Kidney (tissue), 14 donors: Measurements from ENCODE around the gene DUS2. TPM values are rescaled to one million over a fixed set of nuclear protein-coding genes. Genes with fewer than 3 reads are reported as not detected.

ENCODE experiments used
- DNase-seq, 5 donors: peaks; one replicate each; pipeline ENCODE4 v3.0.0-alpha.2; 2013 to 2020
- FAIRE-seq: peaks from 2 replicates; lab custom pipeline; 2012; peaks lifted over from hg19 to GRCh38; lab: Jason Lieb, UNC
- H3K27ac ChIP-seq, 2 donors: one replicate each; pipeline ENCODE4 v1.7.0; 2013; ENCODE audit warnings: low read depth in 2 of 2, low read length in 2 of 2, inconsistent platforms in 1 of 2
- H3K27me3 ChIP-seq: one replicate; pipeline ENCODE4 v1.7.1; 2013; ENCODE audit warnings: low read length, inconsistent platforms; ENCODE audit not compliant: control insufficient read depth, insufficient read depth
- H3K36me3 ChIP-seq, 3 donors: one replicate each; pipeline versions ENCODE4 v1.7.0 to v1.7.1; 2013; ENCODE audit warnings: low read length in 3 of 3, control low read depth in 1 of 3, inconsistent platforms in 1 of 3; ENCODE audit not compliant: insufficient read depth in 3 of 3, control insufficient read depth in 2 of 3
- H3K4me1 ChIP-seq, 3 donors: one replicate each; pipeline versions ENCODE4 v1.7.0 to v1.7.1; 2013; ENCODE audit warnings: low read length in 3 of 3, inconsistent platforms in 1 of 3, low read depth in 1 of 3; ENCODE audit not compliant: control insufficient read depth in 2 of 3, insufficient read depth in 2 of 3
- H3K4me3 ChIP-seq, 3 donors: one replicate each; pipeline versions ENCODE4 v1.7.0 to v1.8.1; 2013; ENCODE audit warnings: low read length in 3 of 3, control low read depth in 1 of 3, inconsistent platforms in 1 of 3
- H3K9ac ChIP-seq, 3 donors: one replicate each; pipeline versions ENCODE4 v1.7.0 to v1.7.1; 2013; ENCODE audit warnings: low read length in 3 of 3, control low read depth in 1 of 3, inconsistent platforms in 1 of 3
- H3K9me3 ChIP-seq, 3 donors: one replicate each; pipeline versions ENCODE4 v1.7.0 to v1.7.1; 2013; ENCODE audit warnings: low read length in 3 of 3, control low read depth in 1 of 3, inconsistent platforms in 1 of 3; ENCODE audit not compliant: control insufficient read depth in 2 of 3, insufficient read depth in 1 of 3
- intact Hi-C: fragments of 100-400 bp; cut with DNase I; formaldehyde crosslinking; loops from one replicate; pipeline ENCODE4 v1.11.1; 2022
- polyA plus RNA-seq: library from polyadenylated mRNA; stranded (reverse); fragments of 350-450 nt; fragmentation: Illumina TruSeq; extraction: RNeasy Lipid Tissue Mini Kit (QIAGEN cat#74804); gene quantifications from one replicate; pipeline ENCODE4 v1.2.3, GENCODE V29; 2014; ENCODE audit warnings: low read depth, low replicate concordance; ENCODE audit not compliant: insufficient read depth
- total RNA-seq: library from RNA; stranded (reverse); fragmentation: NEBNext Ultra II Directional; extraction: Animal tissue kit (Norgen Biotek cat#: 25700); gene quantifications from one replicate; pipeline ENCODE4 v1.2.1, GENCODE V29; 2021
- TF ChIP-seq, protein P1 (sequence below): IDR thresholded peaks from 3 replicates; pipeline ENCODE4 v1.5.1; 2012; ENCODE audit warnings: mild to moderate bottlenecking, moderate library complexity, borderline replicate concordance; ENCODE audit not compliant: insufficient read depth; ENCODE audit errors: extremely low read depth
- donor health status: control.
- donor health status: control.
- donor health status: control.
- donor health status: control.
- donor health status: control.
- donor health status: DM: yes; HTN: yes; CAD: no.
- donor health status: Normal renal cell carcinoma (clear cell type).

Gene DUS2
- total and polyA plus RNA-seq, 2 donors from 2014 or later = 12.1 to 12.5 TPM

DNA sequence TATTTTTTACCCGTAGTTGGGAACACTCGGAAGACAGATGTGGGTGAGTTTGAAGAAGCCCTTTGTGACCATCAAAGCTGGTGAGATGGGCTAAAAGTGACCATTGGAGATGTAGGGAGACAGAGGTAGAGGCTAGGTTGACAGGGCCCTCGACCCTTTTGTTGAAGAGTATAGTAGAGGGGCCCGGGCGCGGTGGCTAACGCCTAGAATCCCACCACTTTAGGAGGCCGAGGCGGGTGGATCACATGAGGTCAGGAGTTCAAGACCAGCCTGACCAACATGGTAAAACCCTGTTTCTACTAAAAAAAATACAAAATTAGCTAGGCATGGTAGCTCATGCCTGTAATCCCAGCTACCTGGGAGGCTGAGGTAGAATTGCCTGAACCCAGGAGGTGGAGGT is 45.8 kb downstream of the DUS2 start:
- Histone ChIP-seq H3K36me3 (peaks cover 0 to 11% (median 8%) of the 10 kb centered on the region in 3 donors), H3K4me1 (peaks cover 0 to 18% (median 10%) of the 10 kb centered on the region in 3 donors), H3K27ac (no peak overlapping the region), H3K9me3 (no peaks in the 10 kb centered on the region), H3K4me3 (no peak overlapping the region), H3K9ac (no peak overlapping the region), H3K27me3 (no peaks in the 10 kb centered on the region)
- intact Hi-C loops = no loop called here
- no peak for DNase-seq
- FAIRE-seq = no peak
- TF ChIP-seq, protein P1, sequence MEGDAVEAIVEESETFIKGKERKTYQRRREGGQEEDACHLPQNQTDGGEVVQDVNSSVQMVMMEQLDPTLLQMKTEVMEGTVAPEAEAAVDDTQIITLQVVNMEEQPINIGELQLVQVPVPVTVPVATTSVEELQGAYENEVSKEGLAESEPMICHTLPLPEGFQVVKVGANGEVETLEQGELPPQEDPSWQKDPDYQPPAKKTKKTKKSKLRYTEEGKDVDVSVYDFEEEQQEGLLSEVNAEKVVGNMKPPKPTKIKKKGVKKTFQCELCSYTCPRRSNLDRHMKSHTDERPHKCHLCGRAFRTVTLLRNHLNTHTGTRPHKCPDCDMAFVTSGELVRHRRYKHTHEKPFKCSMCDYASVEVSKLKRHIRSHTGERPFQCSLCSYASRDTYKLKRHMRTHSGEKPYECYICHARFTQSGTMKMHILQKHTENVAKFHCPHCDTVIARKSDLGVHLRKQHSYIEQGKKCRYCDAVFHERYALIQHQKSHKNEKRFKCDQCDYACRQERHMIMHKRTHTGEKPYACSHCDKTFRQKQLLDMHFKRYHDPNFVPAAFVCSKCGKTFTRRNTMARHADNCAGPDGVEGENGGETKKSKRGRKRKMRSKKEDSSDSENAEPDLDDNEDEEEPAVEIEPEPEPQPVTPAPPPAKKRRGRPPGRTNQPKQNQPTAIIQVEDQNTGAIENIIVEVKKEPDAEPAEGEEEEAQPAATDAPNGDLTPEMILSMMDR = no peak

DNA sequence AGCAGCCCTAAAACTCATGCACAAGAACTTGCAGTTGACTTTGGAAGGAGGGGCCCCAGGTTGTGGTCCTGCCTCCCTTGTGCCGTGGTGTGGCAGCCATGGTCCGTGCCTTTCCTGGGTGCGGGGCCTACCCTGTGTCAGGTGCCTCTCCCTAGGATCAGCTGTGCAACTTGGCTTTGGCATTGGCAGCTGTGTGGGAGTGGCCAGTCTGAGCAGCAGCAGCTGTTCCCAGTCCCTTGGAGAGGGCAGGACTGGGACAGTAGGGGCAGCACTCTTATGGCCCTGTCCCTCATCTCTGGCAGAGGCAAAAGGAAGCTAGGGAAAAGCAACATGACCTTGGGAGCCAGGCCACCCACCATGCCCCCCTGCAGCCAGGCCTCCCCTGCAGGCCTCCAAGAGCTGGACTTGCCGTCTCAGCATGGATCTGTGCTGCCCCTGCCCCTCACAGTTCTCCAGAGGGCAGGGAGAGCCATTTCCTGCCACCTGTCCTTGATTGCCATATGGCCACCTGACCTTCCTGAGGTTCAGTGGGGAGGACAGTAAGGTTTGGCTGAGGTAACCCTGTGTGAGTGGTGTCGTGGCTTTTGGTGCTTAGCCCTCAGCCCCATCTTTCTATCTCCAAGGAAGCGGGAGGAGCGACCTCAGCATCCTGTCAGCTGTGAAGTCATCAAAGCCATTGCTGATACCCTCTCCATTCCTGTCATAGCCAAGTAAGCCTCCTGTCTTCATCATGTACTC is 46.6 kb downstream of the DUS2 start:
- FAIRE-seq (no peak), DNase-seq (peak in 4 of 5 donors; percentile 47 to 84 (median 66))
- TF ChIP-seq, protein P1 = no peak
- Histone ChIP-seq H3K4me3 (no peak overlapping the region), H3K4me1 (peaks cover 0 to 19% (median 14%) of the 10 kb centered on the region in 3 donors), H3K27ac (no peak overlapping the region), H3K27me3 (no peaks in the 10 kb centered on the region), H3K9ac (no peak overlapping the region), H3K36me3 (peaks cover 0 to 14% (median 10%) of the 10 kb centered on the region in 3 donors), H3K9me3 (no peaks in the 10 kb centered on the region)
- intact Hi-C loops = no loop called here

DNA sequence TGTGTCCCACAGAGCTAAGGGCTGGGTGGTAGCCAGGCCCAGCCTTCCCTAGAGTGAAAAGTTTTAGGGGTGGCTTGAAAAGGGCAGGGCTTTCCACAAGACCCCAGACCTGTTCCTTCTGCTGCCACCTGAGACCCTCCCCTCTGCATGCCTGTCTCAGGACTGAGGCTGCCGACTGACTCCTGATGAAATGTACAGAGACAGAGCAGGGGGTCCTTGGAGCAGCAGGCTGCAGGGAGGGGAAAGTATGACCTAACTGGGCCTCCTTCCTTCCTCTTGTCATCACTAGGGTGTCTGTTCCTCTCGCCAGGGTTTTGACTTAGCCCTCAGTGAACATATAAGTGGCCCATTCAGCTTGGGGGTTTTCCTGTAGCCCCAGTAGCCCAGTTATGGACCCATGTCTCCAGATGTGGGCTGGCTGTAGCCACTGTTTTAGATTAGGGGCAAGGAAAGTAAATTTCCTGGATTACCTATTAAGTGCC is 47.2 kb downstream of the DUS2 start:
- Histone ChIP-seq H3K9ac (peak overlapping the region in 1 of 3 donors; percentile 40), H3K36me3 (peaks cover 0 to 14% (median 10%) of the 10 kb centered on the region in 3 donors), H3K9me3 (no peaks in the 10 kb centered on the region), H3K4me1 (peaks cover 0 to 16% (median 14%) of the 10 kb centered on the region in 3 donors), H3K27me3 (no peaks in the 10 kb centered on the region), H3K27ac (no peak overlapping the region), H3K4me3 (no peak overlapping the region)
- TF ChIP-seq, protein P1 = no peak
- FAIRE-seq (no peak), DNase-seq (no peak)
- intact Hi-C loops = no loop called here
